C4-2B (cell line): Measurements from ENCODE around the gene PMAIP1.

Experiments
- H3K27ac ChIP-seq: fragments of 450-650 bp; 2 replicates; pipeline ENCODE4 v1.5.1; 2017
- CTCF ChIP-seq: fragments of 450-650 bp; conservative IDR thresholded peaks from 2 replicates; pipeline ENCODE4 v1.5.1; 2017; ENCODE audit warnings: mild to moderate bottlenecking
- ZFX ChIP-seq: fragments of 450-650 bp; IDR thresholded peaks from 2 replicates; pipeline ENCODE4 v1.6.1; 2017

The PMAIP1 gene

GRCh38 chr18:59942601-59943000 lies 42.8 kb downstream of the PMAIP1 start:
- H3K27ac ChIP-seq: no peak overlapping the region
- TF ChIP-seq ZFX (no peak), CTCF (no peak)

- TF ChIP-seq CTCF: no peak
- no peak for TF ChIP-seq ZFX
- H3K27ac ChIP-seq: no peak overlapping the region
Observed at GRCh38 chr18:59945544-59945943, 45.7 kb downstream of the PMAIP1 start.

GRCh38 chr18:59950215-59950944 lies 50.6 kb downstream of the PMAIP1 start:
- no peak for TF ChIP-seq ZFX
- no peak for TF ChIP-seq CTCF
- H3K27ac ChIP-seq: no peak overlapping the region

- TF ChIP-seq ZFX (no peak), CTCF (no peak)
- no peak overlapping the region for H3K27ac ChIP-seq
Observed at GRCh38 chr18:59951591-59951990, 51.8 kb downstream of the PMAIP1 start.

GRCh38 chr18:59952283-59953007 lies 52.6 kb downstream of the PMAIP1 start:
- TF ChIP-seq ZFX (no peak), CTCF (no peak)

More at GRCh38 chr18:59952283-59953007, 52.6 kb downstream of the PMAIP1 start:
- H3K27ac ChIP-seq: no peak overlapping the region
